ENCODE measurements around the gene TSSC4.
"Not testable (repeated sequence)": the region's sequence is repeated elsewhere in the genome, so short reads cannot be mapped to it uniquely, and the experiment has no call there.

TSSC4 gene

GRCh38 chr11:2400069-2400761 lies at the start of gene TSSC4:
TSS of gene TSSC4 (plus strand) at chr11:2400750. CDS start at chr11:2402634, 1,884 bp downstream.
- peak; percentile 98 for DNase-seq (ENCODE audit: low read depth)

GRCh38 chr11:2351701-2352100 lies 48.8 kb upstream of the TSSC4 start:
- DNase-seq (ENCODE audit: low read depth), result no peak

- DNase-seq (ENCODE audit: low read depth), result no peak
These were observed 48.1 kb upstream of the TSSC4 start for GRCh38 chr11:2352420-2352819.

GRCh38 chr11:2355000-2355644 lies 45.4 kb upstream of the TSSC4 start:
- DNase-seq (ENCODE audit: low read depth), result no peak

GRCh38 chr11:2357246-2357645 lies 43.3 kb upstream of the TSSC4 start:
- no peak for DNase-seq (ENCODE audit: low read depth)

GRCh38 chr11:2357651-2358050 lies 42.9 kb upstream of the TSSC4 start:
- not testable (repeated sequence) for DNase-seq (ENCODE audit: low read depth)

- no peak for DNase-seq (ENCODE audit: low read depth)
These were observed 41.7 kb upstream of the TSSC4 start for GRCh38 chr11:2358754-2359442.

- DNase-seq (ENCODE audit: low read depth), result no peak
These were observed 41.0 kb upstream of the TSSC4 start for GRCh38 chr11:2359557-2359956.

- DNase-seq (ENCODE audit: low read depth), result no peak
These were observed 40.4 kb upstream of the TSSC4 start for GRCh38 chr11:2360081-2360642.

- DNase-seq (ENCODE audit: low read depth), result no peak
These were observed 39.0 kb upstream of the TSSC4 start for GRCh38 chr11:2361565-2361964.

GRCh38 chr11:2362414-2362813 lies 38.1 kb upstream of the TSSC4 start:
- DNase-seq (ENCODE audit: low read depth), result no peak

- DNase-seq (ENCODE audit: low read depth), result no peak
These were observed 37.4 kb upstream of the TSSC4 start for GRCh38 chr11:2363130-2363529.

GRCh38 chr11:2363577-2364370 lies 36.8 kb upstream of the TSSC4 start:
- no peak for DNase-seq (ENCODE audit: low read depth)

GRCh38 chr11:2364386-2364785 lies 36.2 kb upstream of the TSSC4 start:
- DNase-seq (ENCODE audit: low read depth), result not testable (repeated sequence)

- no peak for DNase-seq (ENCODE audit: low read depth)
These were observed 34.9 kb upstream of the TSSC4 start for GRCh38 chr11:2365571-2366210.

- no peak for DNase-seq (ENCODE audit: low read depth)
These were observed 34.3 kb upstream of the TSSC4 start for GRCh38 chr11:2366276-2366675.

GRCh38 chr11:2366733-2367132 lies 33.8 kb upstream of the TSSC4 start:
- DNase-seq (ENCODE audit: low read depth), result no peak

GRCh38 chr11:2367266-2368160 lies 33.0 kb upstream of the TSSC4 start:
- no peak for DNase-seq (ENCODE audit: low read depth)

GRCh38 chr11:2368178-2368850 lies 32.2 kb upstream of the TSSC4 start:
- DNase-seq (ENCODE audit: low read depth), result no peak

GRCh38 chr11:2368851-2369180 lies 31.7 kb upstream of the TSSC4 start:
- DNase-seq (ENCODE audit: low read depth), result no peak

Measured in stimulated activated CD8-positive, alpha-beta memory T cell treated with anti-CD3 and anti-CD28 coated beads, Interleukin-4, amount 100 ng/mL, for 24 hours (primary cell).